K562 (cell line): ENCODE data around the gene HGS. TPM values are rescaled to one million over a fixed set of nuclear protein-coding genes. Genes with fewer than 3 reads are reported as not detected.
A peak's percentile ranks its signal among the peaks of the same experiment; 100 is the strongest.

ENCODE experiments used
- CEBPG ChIP-seq, 3 experiments: fragments of 200-800 bp in 1 of 3; sonication (Bioruptor generic) in 1 of 3; sonication (generic) in 1 of 3; formaldehyde crosslinking in 1 of 3; IDR thresholded peaks in 2 of 3; conservative IDR thresholded peaks in 1 of 3; 2 replicates each; pipeline versions ENCODE4 v1.6.1 to v1.8.0; 2016 to 2022; ENCODE audit warnings: missing compliant biosample characterization in 2 of 3, missing genetic modification characterization in 2 of 3, mild to moderate bottlenecking in 1 of 3, missing genetic modification reagents in 1 of 3
- EP300 ChIP-seq: IDR thresholded peaks from 2 replicates; pipeline ENCODE4 v1.6.1; 2012; ENCODE audit warnings: low read length, improper control_type of control experiment
- HMGN3 ChIP-seq: IDR thresholded peaks from 2 replicates; pipeline ENCODE4 v1.6.1; 2011; ENCODE audit warnings: borderline replicate concordance, low read depth, mild to moderate bottlenecking, mixed read lengths, low read length; ENCODE audit not compliant: insufficient read length; ENCODE audit errors: extremely low read depth
- HNRNPL ChIP-seq: fragments of 200-400 bp; formaldehyde crosslinking; IDR thresholded peaks from 2 replicates; pipeline ENCODE4 v1.6.1; 2017; ENCODE audit warnings: low read depth, mild to moderate bottlenecking, low read length
- KLF6 ChIP-seq: fragments of 250-450 bp; sonication (Bioruptor Pico); IDR thresholded peaks from 2 replicates; pipeline ENCODE4 v1.4.0; 2020; ENCODE audit warnings: mild to moderate bottlenecking, moderate library complexity, borderline replicate concordance
- MAFK ChIP-seq: IDR thresholded peaks from 2 replicates; pipeline ENCODE4 v1.6.1; 2011; ENCODE audit warnings: low read length, improper control_type of control experiment
- RBBP5 ChIP-seq: fragments of 200-600 bp; sonication (generic); IDR thresholded peaks from 2 replicates; pipeline ENCODE4 v1.6.1; 2012; ENCODE audit warnings: borderline replicate concordance, mild to moderate bottlenecking, low read length, control low read depth, inconsistent platforms; ENCODE audit not compliant: insufficient read depth, poor library complexity, severe bottlenecking
- RREB1 ChIP-seq: fragments of 250-450 bp; sonication (Bioruptor Pico); IDR thresholded peaks from 2 replicates; pipeline ENCODE4 v1.4.0; 2020
- SIN3A ChIP-seq, 2 experiments: fragments of 150-350 bp in 1 of 2; IDR thresholded peaks; 2 replicates each; pipeline ENCODE4 v1.6.1; 2011 to 2016; ENCODE audit warnings: borderline replicate concordance in 2 of 2, low read depth in 2 of 2, low read length in 2 of 2, mild to moderate bottlenecking in 2 of 2, moderate library complexity in 2 of 2; ENCODE audit not compliant: control insufficient read depth in 1 of 2
- SMAD1 ChIP-seq: fragments of 150-350 bp; IDR thresholded peaks from 2 replicates; pipeline ENCODE4 v1.6.1; 2014; ENCODE audit warnings: low read length, low read depth; ENCODE audit not compliant: partially characterized antibody
- SPI1 ChIP-seq: IDR thresholded peaks from 2 replicates; pipeline ENCODE4 v1.6.1; 2011; ENCODE audit warnings: low read depth, low read length, control low read depth, borderline replicate concordance
- ZKSCAN1 ChIP-seq: fragments of 150-350 bp; IDR thresholded peaks from 2 replicates; pipeline ENCODE4 v1.6.1; 2016; ENCODE audit warnings: low read depth, low read length
- ZNF57 ChIP-seq: fragments of 450-650 bp; formaldehyde crosslinking; IDR thresholded peaks from 2 replicates; pipeline ENCODE4 v1.4.0; 2020; ENCODE audit warnings: mild to moderate bottlenecking, moderate library complexity
- ZNF695 ChIP-seq: fragments of 450-650 bp; formaldehyde crosslinking; IDR thresholded peaks from 2 replicates; pipeline ENCODE4 v1.4.0; 2020; ENCODE audit warnings: mild to moderate bottlenecking, moderate library complexity
- ZNF707 ChIP-seq: fragments of 250-450 bp; sonication (Bioruptor Pico); conservative IDR thresholded peaks from 2 replicates; pipeline ENCODE4 v1.8.0; 2022; ENCODE audit warnings: inconsistent platforms, mild to moderate bottlenecking, moderate library complexity
- ZNF778 ChIP-seq: fragments of 450-650 bp; formaldehyde crosslinking; IDR thresholded peaks from 2 replicates; pipeline ENCODE4 v1.4.0; 2020; ENCODE audit warnings: mild to moderate bottlenecking, moderate library complexity
- polyA plus RNA-seq, 8 experiments: library from polyadenylated mRNA; depleted of rRNA in 4 of 8; stranded (reverse) in 5 of 8; unstranded in 3 of 8; fragments of >200 nt; fragmentation: Nextera tagmentation in 2 of 8; fragmentation: Illumina TruSeq in 1 of 8; extraction: Ambion mirVana in 2 of 8; extraction: Trizol in 1 of 8; gene quantifications; 2 replicates each; pipeline versions ENCODE4 v1.2.1 to v1.2.3, GENCODE V29; 2011 to 2014; ENCODE audit warnings: inconsistent platforms in 1 of 8, missing spikeins in 1 of 8
- total RNA-seq, 7 experiments: library from RNA; depleted of rRNA in 6 of 7; stranded (reverse); fragments of >200 nt in 6 of 7; fragmentation: Illumina TruSeq in 2 of 7; extraction: Trizol in 2 of 7; gene quantifications; 2 replicates each; pipeline versions ENCODE4 v1.2.1 to v1.2.3, GENCODE V29; 2011 to 2021; ENCODE audit warnings: low replicate concordance in 1 of 7
- TF ChIP-seq, protein P1 (sequence below): sonication (generic); formaldehyde crosslinking; IDR thresholded peaks from 2 replicates; pipeline ENCODE4 v1.9.0; 2022; ENCODE audit warnings: mild to moderate bottlenecking, missing genetic modification reagents
- TF ChIP-seq, protein P2 (sequence below): fragments of 450-650 bp; IDR thresholded peaks from 2 replicates; pipeline ENCODE4 v1.6.1; 2014; ENCODE audit warnings: low read depth, mild to moderate bottlenecking, moderate library complexity, borderline replicate concordance

Gene HGS
- total and polyA plus RNA-seq, 9 of the 15 experiments (the other 6 are each of a cell fraction or from before 2014, with no cell fraction given): 3.9 to 176 (median 77.1) TPM

GRCh38 chr17:81666342-81667191 lies 17.2 kb upstream of the HGS start, which contains the start of the genes CCDC137 and OXLD1 (continued):
- TF ChIP-seq, protein P1, sequence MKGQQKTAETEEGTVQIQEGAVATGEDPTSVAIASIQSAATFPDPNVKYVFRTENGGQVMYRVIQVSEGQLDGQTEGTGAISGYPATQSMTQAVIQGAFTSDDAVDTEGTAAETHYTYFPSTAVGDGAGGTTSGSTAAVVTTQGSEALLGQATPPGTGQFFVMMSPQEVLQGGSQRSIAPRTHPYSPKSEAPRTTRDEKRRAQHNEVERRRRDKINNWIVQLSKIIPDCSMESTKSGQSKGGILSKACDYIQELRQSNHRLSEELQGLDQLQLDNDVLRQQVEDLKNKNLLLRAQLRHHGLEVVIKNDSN (CRISPR knock-in tag): peak; percentile 12; the same call in 1 of the 2 replicates
- 0 out of 2 replicates have a peak, but pooled peaks have one; percentile 10 for TF ChIP-seq RREB1 (CRISPR knock-in tag)
- TF ChIP-seq KLF6: no peak
- TF ChIP-seq ZNF707 (CRISPR knock-in tag): no peak
- TF ChIP-seq SMAD1: peak; percentile 49
- peak; percentile 56; the same call in 1 of the 2 replicates for TF ChIP-seq HNRNPL
- TF ChIP-seq HMGN3: peak; percentile 22
- TF ChIP-seq, protein P2, sequence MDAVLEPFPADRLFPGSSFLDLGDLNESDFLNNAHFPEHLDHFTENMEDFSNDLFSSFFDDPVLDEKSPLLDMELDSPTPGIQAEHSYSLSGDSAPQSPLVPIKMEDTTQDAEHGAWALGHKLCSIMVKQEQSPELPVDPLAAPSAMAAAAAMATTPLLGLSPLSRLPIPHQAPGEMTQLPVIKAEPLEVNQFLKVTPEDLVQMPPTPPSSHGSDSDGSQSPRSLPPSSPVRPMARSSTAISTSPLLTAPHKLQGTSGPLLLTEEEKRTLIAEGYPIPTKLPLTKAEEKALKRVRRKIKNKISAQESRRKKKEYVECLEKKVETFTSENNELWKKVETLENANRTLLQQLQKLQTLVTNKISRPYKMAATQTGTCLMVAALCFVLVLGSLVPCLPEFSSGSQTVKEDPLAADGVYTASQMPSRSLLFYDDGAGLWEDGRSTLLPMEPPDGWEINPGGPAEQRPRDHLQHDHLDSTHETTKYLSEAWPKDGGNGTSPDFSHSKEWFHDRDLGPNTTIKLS: no peak
- TF ChIP-seq ZNF57 (CRISPR knock-in tag): no peak
- peak; percentile 85 for TF ChIP-seq SIN3A (IDR thresholded peaks at IDR 0.05; ENCODE audit: borderline replicate concordance in 2 of 2, control insufficient read depth in 1 of 2, low read depth in 2 of 2, low read length in 2 of 2)
- TF ChIP-seq ZNF695 (CRISPR knock-in tag): no peak
- no peak for TF ChIP-seq MAFK
- TF ChIP-seq RBBP5: peak; percentile 92
- no peak for TF ChIP-seq CEBPG (CRISPR knock-in tag; IDR thresholded peaks at IDR 0.05)
- no peak for TF ChIP-seq CEBPG (tag; conservative IDR thresholded peaks at IDR 0.05 in 1 of 2, IDR thresholded peaks at IDR 0.05 in 1 of 2)
- TF ChIP-seq EP300: no peak
- TF ChIP-seq SPI1: peak; percentile 98
- TF ChIP-seq ZNF778: no peak
- peak; percentile 13; the same call in 1 of the 2 replicates for TF ChIP-seq ZKSCAN1
